ENCODE measurements around the gene B4GALNT1. TPM values are rescaled to one million over a fixed set of nuclear protein-coding genes. Genes with fewer than 3 reads are reported as not detected.

Gene B4GALNT1
- total and polyA plus RNA-seq, 10 of the 15 experiments (the other 5 are each of a cell fraction or from before 2014, with no cell fraction given), result 0.01 to 0.38 (median 0.14) TPM; not detected in 3

GRCh38 chr12:57600395-57600794 is 32.6 kb downstream of the B4GALNT1 start:
- no peak overlapping the region for H3K4me3 ChIP-seq
- FAIRE-seq (no peak), ATAC-seq (no peak), DNase-seq (ENCODE audit: low read depth, low spot score) (no peak)
- TF ChIP-seq STAT3 (IDR thresholded peaks at IDR 0.05; ENCODE audit: low read depth, low read length), result no peak
- TF ChIP-seq RB1 (IDR thresholded peaks at IDR 0.05; ENCODE audit: borderline replicate concordance), result no peak
- no peak for TF ChIP-seq NFYA (IDR thresholded peaks at IDR 0.05; ENCODE audit: borderline replicate concordance, low read depth, low read length)
- no peak for TF ChIP-seq CHD1 (IDR thresholded peaks at IDR 0.05; ENCODE audit: low read depth, low read length)
- no peak for TF ChIP-seq USF1 (IDR thresholded peaks at IDR 0.05; ENCODE audit: borderline replicate concordance, extremely low read length, insufficient read depth, low read depth, low read length)
- no peak for TF ChIP-seq BCL11A (IDR thresholded peaks at IDR 0.05; ENCODE audit: low read depth, low read length)
- TF ChIP-seq MLLT1 (IDR thresholded peaks at IDR 0.05), result no peak
- no peak for TF ChIP-seq TBL1XR1 (IDR thresholded peaks at IDR 0.05; ENCODE audit: low read depth, low read length)
- TF ChIP-seq CHD4 (IDR thresholded peaks at IDR 0.05), result no peak
- TF ChIP-seq NFYB (IDR thresholded peaks at IDR 0.05; ENCODE audit: insufficient read depth, low read depth, low read length), result no peak
- no peak for TF ChIP-seq NKRF (conservative IDR thresholded peaks at IDR 0.05)
- TF ChIP-seq NR2C1 (IDR thresholded peaks at IDR 0.05), result no peak
- no peak for TF ChIP-seq IKZF2 (IDR thresholded peaks at IDR 0.05)
- no peak for TF ChIP-seq NFIC (IDR thresholded peaks at IDR 0.05; ENCODE audit: low read depth, low read length)
- peaks cover 0 to 3% of the 10 kb centered on the region in 2 experiments; a peak in 3 of 4 replicates for H3K36me3 ChIP-seq (ENCODE audit: control insufficient read depth in 2 of 2, insufficient read depth in 2 of 2, low read length in 1 of 2)
- no TSS peak for BruUV-seq (replicated peaks)
- peaks cover 4% of the 10 kb centered on the region; the same call in 1 of the 2 replicates for H3K4me1 ChIP-seq (ENCODE audit: control insufficient read depth, insufficient read depth, low read length)
- ChIA-PET CTCF (interaction anchor here (0.7 to 2.6 kb wide), 3 partner anchors 14 to 42 kb away, joined by 3 to 9 read pairs (median 3); no protein-coding TSS in a partner anchor), POLR2A (interaction anchor here (0.7 to 1.6 kb wide), 2 partner anchors 9 to 14 kb away, joined by 3 to 5 read pairs; partner anchors contain the start of gene PIP4K2C), RAD21 (ENCODE audit: unreplicated experiment) (no interaction called here), SMC1A (ENCODE audit: uncharacterized antibody, unreplicated experiment) (interaction anchor here (0.7 to 1.3 kb wide), 2 partner anchors 9 to 15 kb away, joined by 3 read pairs; no protein-coding TSS in a partner anchor)
- H3K4me2 ChIP-seq (ENCODE audit: control insufficient read depth, insufficient read depth), result no peak overlapping the region
- no peak overlapping the region for H3K27ac ChIP-seq (ENCODE audit: control insufficient read depth, insufficient read depth)
- no peaks in the 10 kb centered on the region for H3K27me3 ChIP-seq (replicated peaks in 1 of 2; ENCODE audit: control insufficient read depth in 2 of 2, insufficient read depth in 2 of 2, low read length in 1 of 2)
- 50% methylated on average over 2 of the region's 2 CpGs for WGBS (ENCODE audit: insufficient coverage, insufficient replicate concordance, low lambda C conversion rate, missing lambda C conversion rate)
- no peaks in the 10 kb centered on the region for H4K20me1 ChIP-seq (ENCODE audit: control insufficient read depth, insufficient read depth)
- no peaks in the 10 kb centered on the region for H3K79me2 ChIP-seq (ENCODE audit: control insufficient read depth, insufficient read depth, low read length)
- in situ Hi-C loops (cut with MboI), result no loop called here
- no peak overlapping the region for H2AFZ ChIP-seq (ENCODE audit: control insufficient read depth, low read depth, low read length)
- H3K9ac ChIP-seq (ENCODE audit: control insufficient read depth, insufficient read depth, low read length), result no peak overlapping the region
- intact Hi-C loops (cut with micrococcal nuclease; ENCODE audit: unreplicated experiment), result no loop called here
- no peaks in the 10 kb centered on the region for H3K9me3 ChIP-seq (replicated peaks; ENCODE audit: control insufficient read depth, insufficient read depth, low read length)
